ENCODE measurements around the gene IRGC.

IRGC gene

DNA sequence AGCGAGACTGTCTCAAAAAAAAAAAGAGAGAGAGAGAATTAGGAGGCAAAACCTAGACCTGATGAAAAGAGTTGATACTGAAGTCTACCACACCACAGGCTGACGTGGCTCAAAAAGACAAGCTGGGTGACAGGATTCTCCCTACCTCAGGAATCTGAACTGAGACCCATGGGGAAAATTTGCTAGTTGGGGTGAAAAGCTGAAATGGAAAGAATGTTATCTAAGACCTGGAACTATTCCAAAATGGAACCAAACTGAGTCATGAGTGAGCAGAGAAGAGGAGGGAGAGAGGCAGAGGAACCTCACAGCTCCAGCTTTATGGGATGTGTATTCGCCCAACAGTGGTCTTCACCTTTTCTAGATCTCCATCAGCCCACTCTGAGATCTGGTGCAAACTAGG, 27.2 kb downstream of the IRGC start:
- H3K36me3 ChIP-seq (ENCODE audit: control insufficient read depth, insufficient read depth, low read length): peaks cover 89% of the 10 kb centered on the region

DNA sequence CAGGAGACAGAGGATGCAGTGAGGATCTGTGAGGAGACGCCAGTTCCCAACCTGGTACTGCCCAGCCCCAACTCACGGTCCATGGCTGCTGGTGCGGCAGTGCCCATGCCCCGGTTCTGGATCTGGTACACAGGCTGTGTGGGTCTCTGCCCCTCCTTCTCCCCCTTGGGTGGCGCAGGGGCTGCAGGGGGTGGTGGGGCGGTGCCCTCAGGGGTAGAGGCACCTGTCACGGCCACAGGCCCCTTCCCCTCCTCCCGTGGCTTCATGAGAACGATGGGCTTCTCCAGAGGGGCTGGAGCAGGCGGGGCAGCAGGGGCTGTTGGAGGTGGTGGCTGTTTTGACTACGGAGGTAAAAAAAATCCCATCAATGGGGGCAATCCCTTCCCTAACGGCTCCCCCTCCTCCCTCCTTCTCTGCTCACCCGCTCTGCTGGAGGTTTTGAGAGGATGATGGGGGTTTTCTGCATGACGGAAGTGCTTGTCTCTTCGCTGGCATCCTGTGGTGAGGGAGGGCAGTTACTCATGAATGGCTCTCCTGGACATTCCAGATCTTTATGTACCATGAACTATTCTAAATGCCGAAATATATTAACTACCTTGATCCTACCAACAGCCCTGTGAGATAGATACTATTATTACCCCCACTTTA, 31.8 kb downstream of the IRGC start:
- Histone ChIP-seq H3K36me3 (ENCODE audit: control insufficient read depth, insufficient read depth, low read length) (peaks cover 81% of the 10 kb centered on the region), H3K27ac (ENCODE audit: low read depth, low read length) (no peak overlapping the region), H3K27me3 (ENCODE audit: control insufficient read depth, insufficient read depth, low read length) (no peaks in the 10 kb centered on the region), H3K4me3 (ENCODE audit: low read depth, low read length) (no peak overlapping the region), H3K9me3 (ENCODE audit: control insufficient read depth, insufficient read depth, low read length) (no peaks in the 10 kb centered on the region), H3K9ac (ENCODE audit: low read depth, low read length) (no peak overlapping the region), H3K4me1 (ENCODE audit: control insufficient read depth, insufficient read depth, low read length) (no peaks in the 10 kb centered on the region)

More for the DNA sequence above, 27.2 kb downstream of the IRGC start:
- H3K4me3 ChIP-seq (ENCODE audit: low read depth, low read length): no peak overlapping the region
- H3K9me3 ChIP-seq (ENCODE audit: control insufficient read depth, insufficient read depth, low read length): no peaks in the 10 kb centered on the region
- H3K27me3 ChIP-seq (ENCODE audit: control insufficient read depth, insufficient read depth, low read length): no peaks in the 10 kb centered on the region
- H3K27ac ChIP-seq (ENCODE audit: low read depth, low read length): no peak overlapping the region
- H3K4me1 ChIP-seq (ENCODE audit: control insufficient read depth, insufficient read depth, low read length): 0 out of 2 replicates have a peak, but pooled peaks cover 4% of the 10 kb centered on the region
- no peak overlapping the region for H3K9ac ChIP-seq (ENCODE audit: low read depth, low read length)

DNA sequence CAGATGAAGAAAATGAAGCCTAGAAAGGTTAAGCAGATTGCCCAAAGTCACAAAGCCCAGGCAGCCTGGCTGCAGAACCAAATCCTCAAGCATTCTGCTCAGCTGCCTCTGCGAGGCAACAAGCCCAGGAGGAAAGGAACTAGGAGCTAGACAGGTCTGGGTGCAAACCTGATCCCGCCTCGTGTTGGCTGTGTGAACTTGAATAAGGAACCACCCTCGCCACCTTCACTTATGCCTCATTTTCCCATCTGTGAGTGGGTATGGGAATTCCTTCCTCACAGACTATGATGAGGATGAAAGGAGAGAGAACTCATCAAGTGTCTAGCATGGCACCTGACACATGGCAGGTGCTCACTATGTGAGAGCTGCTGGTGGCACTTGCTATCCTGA, 32.3 kb downstream of the IRGC start:
- Histone ChIP-seq H3K4me1 (ENCODE audit: control insufficient read depth, insufficient read depth, low read length) (no peaks in the 10 kb centered on the region), H3K9ac (ENCODE audit: low read depth, low read length) (no peak overlapping the region), H3K36me3 (ENCODE audit: control insufficient read depth, insufficient read depth, low read length) (peaks cover 77% of the 10 kb centered on the region), H3K27ac (ENCODE audit: low read depth, low read length) (no peak overlapping the region), H3K9me3 (ENCODE audit: control insufficient read depth, insufficient read depth, low read length) (no peaks in the 10 kb centered on the region), H3K4me3 (ENCODE audit: low read depth, low read length) (no peak overlapping the region), H3K27me3 (ENCODE audit: control insufficient read depth, insufficient read depth, low read length) (no peaks in the 10 kb centered on the region)

DNA sequence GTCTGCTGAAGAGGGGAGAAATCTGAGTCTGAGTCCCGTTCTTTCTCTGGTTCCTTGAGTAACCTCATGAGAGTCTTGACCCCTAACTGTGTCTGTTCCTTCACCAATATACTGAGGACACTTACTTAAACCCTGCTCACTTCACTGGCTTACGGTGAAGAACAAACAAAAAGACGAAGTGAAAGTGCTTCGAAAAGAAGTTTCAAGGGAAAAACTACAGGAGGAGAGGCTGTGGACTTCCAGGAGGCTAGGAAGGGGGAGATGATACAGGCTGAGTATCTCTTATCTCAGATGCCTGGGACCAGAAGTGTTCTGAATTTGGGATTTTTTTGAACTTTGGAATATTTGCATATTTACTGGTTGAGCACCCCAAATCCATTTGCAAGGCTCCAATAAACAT, 32.8 kb downstream of the IRGC start:
- Histone ChIP-seq H3K4me3 (ENCODE audit: low read depth, low read length) (no peak overlapping the region), H3K36me3 (ENCODE audit: control insufficient read depth, insufficient read depth, low read length) (peaks cover 72% of the 10 kb centered on the region), H3K27me3 (ENCODE audit: control insufficient read depth, insufficient read depth, low read length) (no peaks in the 10 kb centered on the region), H3K9me3 (ENCODE audit: control insufficient read depth, insufficient read depth, low read length) (no peaks in the 10 kb centered on the region), H3K9ac (ENCODE audit: low read depth, low read length) (no peak overlapping the region), H3K4me1 (ENCODE audit: control insufficient read depth, insufficient read depth, low read length) (no peaks in the 10 kb centered on the region), H3K27ac (ENCODE audit: low read depth, low read length) (no peak overlapping the region)

DNA sequence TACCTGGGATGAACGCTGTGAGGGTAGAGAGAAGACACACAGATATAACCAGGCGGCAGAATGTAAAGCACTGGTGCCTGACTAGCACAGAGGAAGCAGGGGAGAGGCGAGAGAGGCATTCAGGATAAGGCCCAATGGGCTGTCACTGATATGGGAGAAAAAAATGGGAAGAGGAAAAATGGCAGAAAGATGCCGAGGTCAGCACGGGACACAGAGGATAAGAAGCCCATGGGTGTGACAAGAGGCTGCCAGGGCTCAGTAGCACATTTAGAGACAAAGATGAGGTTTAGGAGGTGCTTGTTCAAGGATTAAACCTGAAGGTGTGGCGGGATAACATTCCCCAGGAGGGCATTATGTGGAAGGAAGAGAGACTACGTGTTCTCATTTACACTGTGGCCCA, 33.3 kb downstream of the IRGC start:
- no peak overlapping the region for H3K9ac ChIP-seq (ENCODE audit: low read depth, low read length)
- no peaks in the 10 kb centered on the region for H3K9me3 ChIP-seq (ENCODE audit: control insufficient read depth, insufficient read depth, low read length)
- no peaks in the 10 kb centered on the region for H3K4me1 ChIP-seq (ENCODE audit: control insufficient read depth, insufficient read depth, low read length)
- H3K36me3 ChIP-seq (ENCODE audit: control insufficient read depth, insufficient read depth, low read length): peaks cover 67% of the 10 kb centered on the region
- H3K27ac ChIP-seq (ENCODE audit: low read depth, low read length): no peak overlapping the region
- no peak overlapping the region for H3K4me3 ChIP-seq (ENCODE audit: low read depth, low read length)
- no peaks in the 10 kb centered on the region for H3K27me3 ChIP-seq (ENCODE audit: control insufficient read depth, insufficient read depth, low read length)

DNA sequence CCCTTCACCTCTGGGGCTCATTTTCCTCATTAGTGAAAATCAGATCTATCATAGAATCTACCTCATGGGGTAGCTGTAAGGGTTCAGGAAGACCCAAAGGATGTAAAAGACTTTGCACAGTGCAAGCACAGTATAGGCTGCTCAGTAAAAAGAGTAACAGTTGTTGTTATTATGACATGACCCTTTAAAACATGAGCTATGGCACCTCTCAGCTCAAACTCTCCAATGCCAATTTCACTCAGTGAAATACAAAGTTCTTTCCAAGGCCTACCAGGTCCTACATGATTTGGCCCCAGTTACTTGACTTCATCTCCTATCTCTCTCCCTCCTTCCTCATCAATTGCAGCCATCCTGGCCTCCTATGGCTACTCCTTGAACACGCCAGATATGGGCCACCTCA, 34.0 kb downstream of the IRGC start:
- H3K27me3 ChIP-seq (ENCODE audit: control insufficient read depth, insufficient read depth, low read length): no peaks in the 10 kb centered on the region
- no peak overlapping the region for H3K4me3 ChIP-seq (ENCODE audit: low read depth, low read length)
- no peak overlapping the region for H3K27ac ChIP-seq (ENCODE audit: low read depth, low read length)
- H3K36me3 ChIP-seq (ENCODE audit: control insufficient read depth, insufficient read depth, low read length): peaks cover 60% of the 10 kb centered on the region
- H3K9me3 ChIP-seq (ENCODE audit: control insufficient read depth, insufficient read depth, low read length): no peaks in the 10 kb centered on the region
- no peaks in the 10 kb centered on the region for H3K4me1 ChIP-seq (ENCODE audit: control insufficient read depth, insufficient read depth, low read length)
- H3K9ac ChIP-seq (ENCODE audit: low read depth, low read length): no peak overlapping the region

DNA sequence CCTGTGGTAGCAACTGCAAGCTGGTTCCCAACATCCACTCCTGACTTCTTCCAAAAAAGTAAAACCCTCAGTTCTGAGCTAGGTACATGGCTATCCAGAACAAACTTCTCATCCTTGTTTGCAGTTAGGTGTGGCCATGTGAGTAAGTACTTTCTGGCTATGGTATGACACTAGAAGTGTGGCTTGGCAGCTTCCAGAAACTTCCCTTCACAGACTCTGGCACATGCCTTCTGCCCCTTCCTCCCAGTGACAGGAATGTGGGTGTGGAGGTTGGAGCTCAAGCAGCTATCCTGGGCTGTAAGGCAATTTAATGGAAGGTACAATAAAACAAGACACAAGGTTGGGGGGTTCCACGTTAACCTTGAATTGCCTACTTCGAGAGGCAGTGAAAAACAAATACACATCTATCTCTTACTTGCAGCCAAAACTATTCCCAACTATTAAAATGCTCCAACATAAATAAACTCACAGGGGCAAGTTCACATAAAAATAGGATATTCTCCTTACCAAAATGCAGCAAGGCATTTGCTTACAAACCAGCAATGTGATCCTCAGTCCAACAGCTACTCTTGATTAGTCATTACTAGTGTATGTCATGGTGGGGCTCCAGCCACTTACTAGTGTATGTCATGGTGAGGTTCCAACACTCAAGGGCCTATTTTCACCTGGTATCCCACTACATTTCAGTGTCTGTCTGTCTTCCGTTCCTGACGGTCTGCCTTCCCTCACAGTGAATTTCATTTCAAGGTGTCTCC, 35.8 kb downstream of the IRGC start:
- H3K36me3 ChIP-seq (ENCODE audit: control insufficient read depth, insufficient read depth, low read length): peaks cover 49% of the 10 kb centered on the region
- H3K4me1 ChIP-seq (ENCODE audit: control insufficient read depth, insufficient read depth, low read length): no peaks in the 10 kb centered on the region
- no peak overlapping the region for H3K9ac ChIP-seq (ENCODE audit: low read depth, low read length)
- no peak overlapping the region for H3K27ac ChIP-seq (ENCODE audit: low read depth, low read length)
- H3K27me3 ChIP-seq (ENCODE audit: control insufficient read depth, insufficient read depth, low read length): no peaks in the 10 kb centered on the region
- no peak overlapping the region for H3K4me3 ChIP-seq (ENCODE audit: low read depth, low read length)
- no peaks in the 10 kb centered on the region for H3K9me3 ChIP-seq (ENCODE audit: control insufficient read depth, insufficient read depth, low read length)

DNA sequence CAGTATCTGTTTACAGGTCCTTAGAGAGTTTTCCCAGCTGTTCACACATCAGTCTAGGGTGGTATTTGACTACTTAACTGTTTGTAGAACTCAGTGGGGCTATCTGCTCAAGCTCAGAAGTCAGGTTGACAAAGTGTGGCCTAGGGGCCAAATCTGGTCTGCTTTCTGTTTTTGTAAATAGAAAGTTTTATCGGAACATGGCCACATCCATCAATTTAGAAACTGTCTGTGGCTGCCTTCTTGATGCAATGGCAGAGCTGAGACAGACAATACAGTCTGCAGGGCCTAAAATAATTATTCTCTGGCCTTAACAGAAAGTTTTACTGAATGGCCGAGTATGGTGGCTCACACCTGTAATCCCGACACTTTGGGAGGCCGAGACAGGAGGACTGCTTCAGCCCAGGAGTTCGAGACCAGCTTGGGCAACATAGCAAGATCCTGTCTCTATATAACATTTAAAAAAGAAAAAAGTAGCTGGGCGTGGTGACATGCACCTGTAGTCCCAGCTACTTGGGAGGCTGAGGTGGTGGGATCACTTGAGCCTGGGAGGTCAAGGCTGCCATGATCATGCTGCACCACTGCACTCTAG, 36.5 kb downstream of the IRGC start:
- H3K4me3 ChIP-seq (ENCODE audit: low read depth, low read length): no peak overlapping the region
- H3K27ac ChIP-seq (ENCODE audit: low read depth, low read length): no peak overlapping the region
- H3K9me3 ChIP-seq (ENCODE audit: control insufficient read depth, insufficient read depth, low read length): no peaks in the 10 kb centered on the region
- H3K27me3 ChIP-seq (ENCODE audit: control insufficient read depth, insufficient read depth, low read length): no peaks in the 10 kb centered on the region
- no peaks in the 10 kb centered on the region for H3K4me1 ChIP-seq (ENCODE audit: control insufficient read depth, insufficient read depth, low read length)
- no peak overlapping the region for H3K9ac ChIP-seq (ENCODE audit: low read depth, low read length)
- peaks cover 42% of the 10 kb centered on the region for H3K36me3 ChIP-seq (ENCODE audit: control insufficient read depth, insufficient read depth, low read length)

DNA sequence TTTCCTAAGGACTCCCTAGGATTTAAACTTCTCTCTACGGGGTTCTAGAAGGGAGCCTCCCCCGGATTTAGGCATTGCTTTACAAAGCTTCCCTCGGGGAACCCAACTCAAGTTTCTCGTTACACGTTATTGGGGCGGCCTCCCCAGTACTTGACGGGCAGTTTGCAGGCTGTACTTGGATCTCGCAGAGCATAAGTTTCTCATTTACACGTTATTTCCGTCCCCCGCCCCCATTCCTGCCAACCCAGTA, 38.3 kb downstream of the IRGC start:
- peaks cover 2% of the 10 kb centered on the region; the same call in 1 of the 2 replicates for H3K4me1 ChIP-seq (ENCODE audit: control insufficient read depth, insufficient read depth, low read length)

DNA sequence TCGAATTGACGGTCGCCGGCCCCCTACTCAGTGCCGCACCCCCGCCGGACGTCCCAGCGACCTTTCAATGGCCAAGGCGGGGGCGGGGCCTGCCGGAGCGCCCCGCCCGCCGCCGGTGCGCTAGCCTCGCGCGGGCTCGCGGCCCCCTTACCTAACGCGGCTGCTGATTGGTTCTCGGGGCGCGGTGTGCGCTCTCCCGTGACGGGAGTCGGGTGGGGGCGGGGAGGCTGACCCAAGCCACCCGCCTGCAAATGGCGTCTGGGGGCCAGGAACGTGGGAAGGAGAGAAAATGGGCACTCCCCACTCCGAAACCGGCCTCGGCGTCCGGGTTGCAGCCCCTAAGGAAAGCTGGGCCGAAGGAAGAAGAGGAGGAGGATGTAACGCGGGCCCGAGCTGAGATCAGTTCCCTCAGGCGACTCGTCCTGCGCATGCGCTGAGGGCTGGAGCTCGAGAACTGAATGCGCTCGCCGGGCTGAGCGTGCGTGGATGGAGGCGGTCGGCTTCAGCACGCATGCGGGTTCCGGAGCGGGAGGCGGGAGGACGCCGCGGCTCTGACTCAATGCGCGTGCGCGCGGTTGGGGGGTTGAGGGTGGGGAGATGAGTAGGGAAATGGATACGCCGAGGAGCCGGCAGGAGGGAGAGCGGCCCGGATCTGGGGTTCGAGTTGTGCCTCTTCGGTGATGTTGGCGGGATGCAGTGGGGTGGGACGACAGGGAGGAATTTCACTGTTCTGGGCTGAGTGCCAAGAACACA, 38.8 kb downstream of the IRGC start, which contains the start of gene SMG9:
SMG9 (minus strand) TSS at position 460 of the 753 bp plus-strand sequence. CDS start 4,221 bp downstream, outside the sequence.
- Histone ChIP-seq H3K27ac (ENCODE audit: low read depth, low read length) (peak within 1 kb of the TSS; percentile 99), H3K4me1 (ENCODE audit: control insufficient read depth, insufficient read depth, low read length) (peaks cover 7% of the 10 kb centered on the region; the same call in 1 of the 2 replicates), H3K27me3 (ENCODE audit: control insufficient read depth, insufficient read depth, low read length) (no peaks in the 10 kb centered on the region), H3K9me3 (ENCODE audit: control insufficient read depth, insufficient read depth, low read length) (no peaks in the 10 kb centered on the region), H3K4me3 (ENCODE audit: low read depth, low read length) (peak within 1 kb of the TSS; percentile 76), H3K36me3 (ENCODE audit: control insufficient read depth, insufficient read depth, low read length) (peaks cover 20% of the 10 kb centered on the region), H3K9ac (ENCODE audit: low read depth, low read length) (peak within 1 kb of the TSS; percentile 85)

More for the DNA sequence above, 38.3 kb downstream of the IRGC start:
- Histone ChIP-seq H3K27ac (ENCODE audit: low read depth, low read length) (peak overlapping the region; percentile 99), H3K36me3 (ENCODE audit: control insufficient read depth, insufficient read depth, low read length) (peaks cover 25% of the 10 kb centered on the region), H3K9me3 (ENCODE audit: control insufficient read depth, insufficient read depth, low read length) (no peaks in the 10 kb centered on the region), H3K9ac (ENCODE audit: low read depth, low read length) (peak overlapping the region; percentile 85), H3K27me3 (ENCODE audit: control insufficient read depth, insufficient read depth, low read length) (no peaks in the 10 kb centered on the region), H3K4me3 (ENCODE audit: low read depth, low read length) (peak overlapping the region; percentile 76)
